Stimulated activated CD8-positive, alpha-beta memory T cell treated with anti-CD3 and anti-CD28 coated beads, Interleukin-4, amount 100 ng/mL, for 1 hour (primary cell): Measurements from ENCODE around the gene ACOT13.
"Not testable (repeated sequence)": the region's sequence is repeated elsewhere in the genome, so short reads cannot be mapped to it uniquely, and the experiment has no call there.

ENCODE experiments used
- DNase-seq, 2 donors: peaks; one replicate each; pipeline ENCODE4 v3.0.0-alpha.2; 2020; ENCODE audit warnings: low read depth in 2 of 2, low spot score in 1 of 2

Gene ACOT13

DNA sequence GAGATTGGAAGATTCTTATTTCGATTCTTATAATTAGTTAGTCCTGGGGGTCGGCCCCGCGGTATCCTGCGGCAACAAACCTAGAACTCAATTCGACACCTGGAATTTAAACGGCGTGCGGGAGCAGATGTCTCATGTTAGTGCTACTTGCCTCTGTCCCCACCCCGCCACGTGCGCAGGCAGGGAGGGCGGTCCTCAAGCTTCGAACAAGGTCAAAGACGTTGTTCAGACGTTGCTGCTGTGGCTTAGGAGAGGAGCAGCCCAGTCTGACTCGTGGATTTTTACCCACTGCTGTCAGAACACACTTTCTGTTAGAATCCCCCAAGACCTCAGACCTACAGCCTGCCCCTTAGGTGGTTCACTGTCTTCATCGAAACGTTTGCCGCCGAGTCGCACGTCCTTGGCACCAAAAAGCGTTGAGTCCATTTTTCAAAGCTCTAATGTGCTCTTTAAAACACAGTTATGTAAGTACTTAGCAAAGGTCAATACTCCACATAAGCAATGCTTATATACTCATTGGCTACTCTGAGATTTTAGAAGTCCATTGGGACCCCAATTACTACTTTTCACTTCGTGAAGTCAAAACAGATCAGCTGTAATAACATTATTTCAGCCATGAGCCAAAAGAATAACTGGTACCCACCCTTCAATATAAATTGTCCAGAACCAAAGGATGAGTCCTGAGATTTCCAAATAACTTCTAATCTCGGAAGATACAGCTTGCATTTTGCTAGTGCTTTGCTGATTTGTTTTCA lies 54.8 kb downstream of the ACOT13 start:
- DNase-seq: no peak

DNA sequence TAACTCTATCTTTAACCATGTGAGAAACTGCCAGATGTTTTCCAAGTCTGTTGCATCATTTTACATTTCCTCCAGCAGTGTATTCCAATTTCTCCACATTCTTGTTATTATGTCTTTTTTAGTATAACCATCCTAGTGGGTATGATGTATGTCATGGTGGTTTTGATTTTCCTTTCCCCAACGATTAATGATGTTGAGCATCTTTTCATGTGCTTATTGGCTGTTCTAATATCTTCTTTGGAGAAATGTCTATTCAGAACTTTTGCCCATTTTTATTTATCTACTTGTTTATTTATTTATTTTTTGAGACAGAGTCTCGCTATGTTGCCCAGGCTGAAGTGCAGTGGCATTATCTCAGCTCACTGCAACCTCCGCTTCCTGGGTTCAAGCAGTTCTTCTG lies 56.4 kb downstream of the ACOT13 start:
- DNase-seq: no peak

DNA sequence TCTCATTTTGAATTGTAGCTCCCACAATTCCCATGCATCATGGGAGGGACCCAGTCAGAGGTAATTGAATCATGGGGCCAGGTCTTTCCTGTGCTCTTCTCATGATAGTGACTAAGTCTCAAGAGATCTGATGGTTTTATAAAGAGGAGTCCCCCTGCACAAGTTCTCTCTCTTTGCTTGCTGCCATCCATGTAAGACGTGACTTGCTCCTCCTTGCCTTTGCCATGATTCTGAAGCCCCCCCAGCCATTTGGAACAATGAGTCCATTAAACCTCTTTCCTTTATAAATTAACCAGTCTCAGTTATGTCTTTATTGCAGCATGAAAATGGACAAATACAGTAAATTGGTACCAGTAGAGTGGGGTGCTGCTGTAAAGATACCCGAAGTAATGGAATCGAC lies 63.8 kb downstream of the ACOT13 start:
- DNase-seq: not testable (repeated sequence)

DNA sequence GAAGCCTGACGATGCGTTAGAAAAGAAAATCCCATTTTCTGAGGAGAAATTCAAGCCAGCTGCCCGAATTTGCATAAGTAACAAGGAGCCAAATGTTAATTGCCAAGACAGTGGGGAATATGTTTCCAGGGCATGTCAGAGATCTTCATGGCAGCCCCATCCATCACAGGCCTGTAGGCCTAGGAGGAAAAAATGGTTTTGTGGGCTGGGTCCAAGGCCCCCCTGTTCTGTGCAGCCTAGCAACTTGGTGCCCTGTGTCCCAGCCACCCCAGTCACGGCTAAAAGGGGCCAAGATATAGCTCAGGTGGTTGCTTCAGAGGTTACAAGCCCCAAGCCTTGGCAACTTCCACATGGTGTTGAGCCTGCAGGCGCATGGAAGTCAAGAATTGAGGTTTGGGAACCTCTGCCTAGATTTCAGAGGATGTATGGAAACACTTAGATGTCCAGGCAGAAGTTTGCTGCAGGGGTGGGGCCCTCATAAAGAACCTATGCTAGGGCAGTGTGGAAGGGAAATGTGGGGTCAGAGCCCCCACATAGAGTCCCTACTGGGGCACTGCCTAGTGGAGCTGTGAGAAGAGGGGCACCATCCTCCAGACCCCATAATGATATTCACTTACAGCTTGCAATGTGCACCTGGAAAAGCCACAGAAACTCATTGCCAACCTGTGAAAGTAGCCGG lies 64.7 kb downstream of the ACOT13 start:
- DNase-seq: not testable (repeated sequence)

DNA sequence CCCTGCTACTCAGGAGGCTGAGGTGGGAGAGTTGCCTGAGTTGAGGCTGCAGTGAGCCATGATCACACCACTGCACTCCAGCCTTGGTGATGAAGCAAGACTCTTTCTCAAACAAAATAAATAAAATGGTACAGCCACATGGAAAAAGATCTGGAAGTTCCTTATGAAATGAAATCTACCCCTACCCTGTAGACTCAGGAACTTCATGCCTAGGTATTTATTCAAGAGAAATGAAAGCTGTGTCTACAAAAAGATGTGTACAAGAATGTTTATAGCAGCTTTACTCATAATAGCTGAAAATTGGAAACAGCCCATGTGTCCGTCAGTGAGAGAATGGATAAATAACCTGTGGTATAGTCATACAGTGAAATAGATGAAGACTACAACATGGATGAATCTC lies 67.3 kb downstream of the ACOT13 start:
- DNase-seq: no peak

DNA sequence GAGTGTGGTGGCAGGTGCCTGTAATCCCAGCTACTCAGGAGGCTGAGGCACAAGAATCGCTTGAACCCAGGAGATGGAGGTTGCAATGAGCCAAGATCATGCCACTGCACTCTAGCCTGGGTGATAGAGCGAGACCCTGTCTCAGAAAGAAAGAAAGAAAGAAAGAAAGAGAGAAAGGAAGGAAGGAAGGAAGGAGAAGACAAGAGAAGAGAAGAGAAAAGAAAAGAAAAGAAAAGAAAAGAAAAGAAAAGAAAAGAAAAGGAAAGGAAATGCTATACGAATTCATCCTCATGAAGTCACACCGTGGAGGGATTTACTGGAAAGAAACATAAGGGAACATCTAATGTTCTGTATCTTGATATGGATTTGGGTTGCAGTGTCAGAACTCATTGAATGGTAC lies 67.8 kb downstream of the ACOT13 start:
- not testable (repeated sequence) for DNase-seq

DNA sequence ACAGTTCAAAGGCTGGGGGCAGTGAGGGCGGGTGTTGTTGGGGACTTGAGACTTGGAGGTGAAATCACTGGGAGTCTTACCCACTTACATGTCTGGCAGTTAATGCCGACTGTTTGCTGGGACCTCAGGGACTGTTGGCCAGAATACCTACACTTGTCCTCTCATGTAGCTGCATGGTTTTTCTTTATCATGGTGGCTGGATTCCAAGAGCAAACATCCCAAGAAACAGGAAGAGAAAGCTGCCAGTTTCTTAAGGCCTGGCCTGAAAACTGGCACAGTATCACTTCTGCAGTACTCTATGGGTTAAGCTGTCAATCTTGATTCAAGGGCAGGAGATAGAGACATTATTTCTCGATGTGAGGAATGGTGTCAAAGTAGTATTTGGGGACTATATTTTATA lies 71.9 kb downstream of the ACOT13 start:
- no peak for DNase-seq

DNA sequence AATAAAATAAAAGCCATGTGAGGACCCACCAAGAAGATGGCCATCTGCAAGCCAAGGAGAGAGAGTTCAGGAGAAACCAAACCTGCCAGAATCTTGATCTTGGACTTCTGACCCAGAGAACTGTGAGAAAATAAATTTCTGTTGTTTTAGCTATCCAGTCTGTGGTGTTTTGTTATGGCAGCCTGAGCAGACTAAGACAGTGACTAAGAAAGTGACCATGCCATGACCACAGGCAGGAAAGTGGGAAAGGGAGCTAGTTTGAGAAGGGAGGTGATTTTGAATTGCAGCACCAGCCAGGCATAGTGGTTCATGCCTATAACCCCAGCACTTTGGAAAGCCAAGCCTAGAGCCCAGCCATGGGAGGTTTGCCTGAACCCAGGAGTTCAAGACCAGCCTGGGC lies 74.0 kb downstream of the ACOT13 start:
- DNase-seq: no peak

DNA sequence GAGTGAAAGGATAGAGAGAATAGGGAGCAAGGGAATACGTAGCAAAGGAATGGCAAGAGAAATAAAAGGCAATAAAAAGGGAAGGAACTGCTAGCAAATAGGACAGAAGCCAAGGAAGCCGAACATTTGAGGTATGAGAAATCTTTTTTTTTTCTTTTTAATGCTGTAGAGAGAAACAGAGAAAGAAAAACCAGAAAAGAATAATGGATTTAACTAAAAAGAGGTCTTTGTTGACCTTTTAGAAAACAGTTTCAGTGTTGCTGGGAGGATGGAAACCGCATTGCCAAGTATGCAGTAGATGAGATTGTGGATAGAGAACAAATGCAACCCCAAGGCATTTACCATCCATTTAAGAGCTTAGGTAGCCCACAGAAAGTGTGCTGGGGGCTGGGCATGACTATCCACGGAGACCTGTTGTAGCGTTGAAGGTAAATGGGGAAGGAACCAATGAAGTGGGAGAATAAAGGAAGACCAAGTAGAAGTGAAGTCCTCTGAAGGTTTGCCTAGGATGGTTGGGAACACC lies 75.4 kb downstream of the ACOT13 start:
- DNase-seq: no peak

DNA sequence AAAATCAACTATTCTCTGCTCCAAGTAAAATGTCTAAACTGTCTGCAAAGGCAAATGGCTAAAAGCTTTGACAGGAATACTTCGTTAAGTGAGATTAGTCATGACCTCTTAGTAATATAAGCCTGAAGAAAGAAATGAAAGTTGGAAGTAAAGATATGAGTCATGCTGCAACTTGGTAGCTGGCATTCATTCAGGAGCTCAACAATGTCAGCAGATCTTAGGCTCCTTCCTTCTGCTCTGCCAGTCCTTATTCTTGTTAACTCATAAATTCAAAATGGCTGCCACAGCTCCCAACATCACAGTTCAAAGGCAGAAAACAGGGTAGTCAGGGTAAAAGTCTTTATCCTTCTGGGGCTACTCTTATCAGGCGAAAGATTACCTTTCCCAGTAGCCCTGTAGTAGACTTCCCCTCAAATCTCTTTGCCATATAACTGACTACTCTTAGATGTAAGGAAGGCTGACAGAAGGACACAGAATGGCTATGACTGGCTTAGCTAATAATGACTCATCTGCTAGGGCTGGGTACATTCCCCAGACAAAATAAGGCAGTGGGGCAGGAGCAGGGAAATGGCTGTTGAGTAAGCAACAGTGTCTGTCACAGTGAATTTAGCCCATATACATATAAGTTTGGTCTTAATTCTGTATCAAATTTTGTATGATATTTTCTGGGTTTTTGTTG lies 76.5 kb downstream of the ACOT13 start:
- no peak for DNase-seq

DNA sequence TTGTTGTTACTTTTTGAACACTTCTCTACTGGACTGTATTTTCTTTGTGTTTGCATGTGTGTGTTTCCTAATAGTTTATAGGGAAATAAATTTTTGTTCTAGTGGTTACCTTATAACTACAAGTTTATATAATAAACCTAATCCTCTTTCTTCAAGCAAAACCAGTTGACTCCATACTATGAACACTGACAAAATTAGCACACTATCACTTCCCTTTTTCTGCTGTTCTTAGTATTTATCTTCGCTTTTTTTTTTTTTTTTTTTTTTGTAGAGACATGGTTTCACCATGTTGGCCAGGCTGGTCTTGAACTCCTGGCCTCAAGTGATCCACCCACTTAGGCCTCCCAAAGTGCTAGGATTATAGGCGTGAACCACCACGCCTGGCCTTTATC lies 77.1 kb downstream of the ACOT13 start:
- no peak for DNase-seq

DNA sequence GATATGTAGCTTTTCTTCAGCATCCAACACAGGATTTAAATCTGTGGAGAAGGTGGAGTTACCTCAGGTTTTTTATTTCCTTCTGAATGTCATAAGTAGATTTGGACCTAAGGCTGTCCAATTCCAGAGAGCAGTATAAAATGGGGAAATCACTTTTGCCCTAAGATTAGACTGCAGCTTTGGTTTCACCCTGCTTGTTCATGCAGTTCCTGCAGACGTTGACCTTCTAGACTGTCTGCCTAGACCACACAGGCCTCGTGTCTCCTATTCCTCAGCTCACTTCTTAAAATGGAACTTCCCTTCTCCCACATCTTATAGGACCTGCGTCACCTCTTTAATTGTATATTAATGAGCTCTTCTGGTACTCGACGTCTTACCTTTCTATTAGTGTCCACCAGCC lies 78.0 kb downstream of the ACOT13 start:
- DNase-seq: no peak

DNA sequence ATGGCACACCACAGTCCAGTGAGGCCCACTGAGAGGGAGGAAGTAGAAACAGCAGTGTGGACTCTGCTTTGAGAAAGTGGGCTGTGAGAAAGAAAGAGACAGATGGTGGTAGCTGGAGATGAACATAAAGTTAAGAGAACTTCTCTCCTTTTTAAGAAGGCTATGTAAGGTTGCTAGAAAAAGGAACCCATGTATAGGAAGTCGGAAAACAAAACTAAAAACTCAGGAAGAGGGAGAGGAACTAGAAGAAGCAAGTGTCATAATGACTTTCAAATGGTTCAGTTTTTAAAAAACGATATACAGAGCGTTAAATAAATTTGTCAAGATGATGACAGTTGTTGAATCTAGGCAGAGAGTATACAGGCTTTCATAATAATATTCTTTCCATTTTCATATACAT lies 82.4 kb downstream of the ACOT13 start:
- no peak for DNase-seq

DNA sequence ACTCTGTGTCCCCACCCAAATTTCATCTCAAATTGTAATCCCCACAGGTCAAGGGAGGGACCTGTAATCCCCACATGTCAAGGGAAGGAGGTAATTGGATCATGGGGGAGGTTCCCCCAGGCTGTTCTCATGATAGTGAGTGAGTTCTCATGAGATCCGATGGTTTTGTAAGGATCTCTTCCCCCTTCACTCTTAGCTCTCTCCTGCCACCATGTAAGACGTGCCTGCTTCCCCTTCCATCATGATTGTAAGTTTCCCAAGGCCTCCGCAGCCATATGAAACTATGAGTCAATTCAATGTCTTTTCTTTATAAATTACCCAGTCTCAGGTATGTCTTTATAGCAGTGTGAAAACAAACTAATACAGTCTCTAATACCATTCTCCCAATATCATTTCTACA lies 84.0 kb downstream of the ACOT13 start:
- not testable (repeated sequence) for DNase-seq

DNA sequence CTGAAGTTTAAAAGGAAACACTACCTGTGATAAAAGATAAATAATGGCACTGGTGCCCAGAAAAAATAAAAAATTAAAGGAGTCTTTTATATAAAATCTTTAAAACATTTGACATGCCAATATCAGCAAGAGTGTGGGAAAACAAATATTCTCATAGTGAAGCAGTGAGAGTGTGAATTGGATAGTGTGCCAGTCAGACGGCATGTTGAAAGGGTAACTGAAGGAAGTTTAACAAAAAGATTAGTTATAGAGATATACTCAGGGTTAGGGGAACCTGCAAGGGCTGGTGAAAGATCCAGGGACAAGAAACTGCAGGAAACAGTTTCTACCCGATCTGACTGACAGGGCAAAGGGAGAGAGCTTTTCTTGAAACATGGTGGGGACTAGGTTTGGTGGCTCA lies 85.6 kb downstream of the ACOT13 start:
- DNase-seq: no peak

DNA sequence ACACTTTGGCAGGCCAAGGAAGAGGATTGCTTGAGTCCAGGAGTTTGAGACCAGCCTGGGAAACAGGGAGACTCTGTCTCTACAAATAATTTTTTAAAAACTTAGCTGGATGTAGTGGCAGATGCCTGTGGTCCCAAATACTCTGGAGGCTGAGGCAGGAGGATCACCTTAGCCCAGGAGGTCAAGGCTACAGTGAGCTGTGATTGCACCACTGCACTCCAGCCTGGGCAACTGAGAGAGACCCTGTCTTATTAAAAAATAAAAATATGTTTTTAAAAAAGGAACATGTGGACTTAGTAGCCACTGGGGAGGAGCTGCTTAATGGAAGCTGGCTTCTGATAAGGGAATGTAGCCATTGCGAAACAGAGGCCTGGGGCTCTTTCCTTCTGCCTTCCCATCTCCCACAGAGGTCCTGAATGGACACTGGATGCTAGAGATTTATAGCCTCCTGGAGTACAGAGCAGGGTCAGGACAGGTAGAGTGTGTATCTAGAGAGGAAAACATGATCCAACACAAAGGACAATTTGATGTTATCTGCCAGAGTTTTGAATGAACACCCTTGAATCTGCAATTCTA lies 86.1 kb downstream of the ACOT13 start:
- no peak for DNase-seq

DNA sequence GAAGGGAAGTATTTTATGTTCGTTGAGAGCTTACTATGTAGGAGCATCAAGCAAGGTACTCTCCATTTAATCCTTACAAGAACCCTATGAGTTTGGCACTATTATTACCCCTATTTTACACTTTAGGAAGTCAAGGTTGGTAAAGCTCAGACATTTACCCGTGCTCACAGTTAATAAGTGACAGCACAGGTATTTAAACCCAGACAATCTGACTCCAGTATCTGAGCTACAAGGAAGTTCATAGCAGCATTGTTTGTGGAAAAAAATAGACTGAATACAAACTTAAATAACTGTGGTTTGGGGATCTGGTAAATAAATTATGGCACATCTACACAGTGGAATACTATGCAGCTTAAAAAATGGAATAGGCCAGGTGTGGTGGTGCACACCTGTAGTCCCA lies 86.7 kb downstream of the ACOT13 start:
- DNase-seq: no peak

DNA sequence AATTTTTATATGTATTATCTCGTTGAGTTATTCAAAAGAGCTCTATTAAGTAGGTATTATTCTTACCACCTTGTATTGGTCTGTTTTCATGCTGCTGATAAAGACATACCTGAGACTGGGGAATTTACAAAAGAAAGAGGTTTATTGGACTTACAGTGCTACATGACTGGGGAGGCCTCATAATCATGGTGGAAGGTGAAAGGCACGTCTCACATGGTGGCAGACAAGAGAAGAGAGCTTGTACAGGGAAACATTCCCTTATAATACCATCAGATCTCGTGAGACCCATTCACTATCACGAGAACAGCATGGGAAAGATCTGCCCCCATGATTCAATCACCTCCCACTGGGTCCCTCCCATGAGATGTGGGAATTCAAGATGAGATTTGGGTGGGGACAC lies 87.5 kb downstream of the ACOT13 start:
- not testable (repeated sequence) for DNase-seq
